ENCODE data around the gene AGAP6.
A peak's percentile ranks its signal among the peaks of the same experiment; 100 is the strongest.
"Not testable (repeated sequence)": the region's sequence is repeated elsewhere in the genome, so short reads cannot be mapped to it uniquely, and the experiment has no call there.

AGAP6 gene

DNA sequence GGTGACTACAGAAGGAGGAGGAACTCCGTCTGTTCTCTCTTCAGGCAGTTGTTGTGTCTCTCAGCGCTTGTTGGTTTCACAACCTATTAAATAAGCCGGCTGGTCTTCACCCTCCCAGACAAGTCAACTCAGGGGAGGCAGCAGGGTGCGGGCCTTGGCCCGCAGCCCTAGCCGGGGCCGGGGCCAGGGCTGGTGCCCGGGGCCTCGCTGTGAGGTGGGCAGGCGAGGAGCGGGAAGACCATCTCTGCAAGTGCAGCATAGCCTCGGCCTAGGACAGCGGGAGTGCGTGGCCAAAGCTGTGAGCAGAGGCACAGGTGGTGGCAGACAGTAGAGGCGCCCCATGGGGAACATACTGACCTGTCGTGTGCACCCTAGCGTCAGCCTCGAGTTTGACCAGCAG lies at the start of gene AGAP6:
TSS of gene AGAP6 (plus strand) at position 31 of the 400 bp plus-strand sequence. CDS start at position 341, 310 bp downstream.
- not testable (repeated sequence) for FAIRE-seq

DNA sequence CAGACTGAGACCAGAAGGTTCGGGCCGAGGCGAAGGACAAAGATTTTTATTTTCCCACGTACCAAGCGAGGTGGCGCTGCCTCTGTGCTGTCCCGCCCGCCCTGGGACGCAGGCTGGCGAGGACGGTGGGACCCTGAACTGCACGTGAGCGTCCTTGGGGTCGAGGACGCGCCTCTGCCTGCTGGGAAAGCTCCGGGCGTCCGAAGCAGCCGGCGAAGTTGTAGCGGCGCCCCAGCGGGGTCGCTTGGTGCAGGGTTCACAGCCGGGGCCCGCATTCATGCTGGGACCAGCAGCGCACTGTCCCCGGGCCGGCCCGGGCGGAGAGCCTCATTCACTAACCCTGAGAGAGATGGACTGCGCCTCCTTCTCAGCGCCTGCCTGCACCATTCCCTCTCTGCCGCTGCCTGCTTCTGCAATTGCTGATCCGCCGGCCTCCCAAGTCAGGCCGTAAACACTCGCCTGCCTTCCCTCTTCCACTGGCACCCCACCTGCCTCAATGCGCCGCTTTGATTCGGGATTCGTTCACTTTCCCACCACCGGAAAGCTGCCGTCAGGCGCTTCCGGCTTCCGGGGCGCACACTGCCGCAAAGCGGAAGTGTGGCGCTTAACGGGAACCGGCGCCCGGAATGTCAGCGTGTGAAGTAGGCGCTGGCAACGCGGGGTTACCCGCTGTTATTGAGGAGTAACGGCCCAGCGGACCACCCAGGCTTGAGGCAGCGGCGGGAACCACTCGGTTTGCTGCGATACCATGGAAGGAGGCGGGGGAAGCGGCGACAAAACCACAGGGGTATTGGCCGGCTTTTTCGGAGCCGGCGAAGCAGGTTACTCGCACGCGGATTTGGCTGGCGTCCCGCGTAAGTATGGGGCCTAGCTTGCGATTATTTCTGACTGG lies 46.5 kb upstream of the AGAP6 start, which contains the start of the genes PARG and TIMM23B:
TSS of gene PARG (minus strand) at position 581 of the 892 bp plus-strand sequence. CDS start at position 279, 302 bp downstream.
TSS of gene TIMM23B (plus strand) at position 607 of the 892 bp plus-strand sequence. CDS start at position 749, 142 bp downstream.
- FAIRE-seq: not testable (repeated sequence)

DNA sequence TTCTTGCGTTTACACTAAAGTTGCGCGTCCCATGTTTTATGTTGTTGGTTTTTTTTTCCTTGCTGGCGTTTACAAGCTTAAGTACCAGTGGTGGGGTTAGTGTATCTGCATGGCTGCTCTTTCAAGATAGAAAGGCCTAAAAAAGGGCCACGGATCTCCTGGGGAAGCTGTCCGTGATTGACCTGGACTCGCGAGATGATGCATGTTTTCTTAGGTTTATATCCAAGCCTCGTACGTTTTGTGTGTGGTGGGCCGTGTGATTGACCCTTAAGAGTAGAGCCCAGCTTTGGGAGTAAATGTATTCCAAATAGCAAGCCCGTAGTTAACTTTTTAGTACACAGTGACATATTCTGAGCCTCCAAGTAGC lies 45.9 kb upstream of the AGAP6 start:
- FAIRE-seq: not testable (repeated sequence)

DNA sequence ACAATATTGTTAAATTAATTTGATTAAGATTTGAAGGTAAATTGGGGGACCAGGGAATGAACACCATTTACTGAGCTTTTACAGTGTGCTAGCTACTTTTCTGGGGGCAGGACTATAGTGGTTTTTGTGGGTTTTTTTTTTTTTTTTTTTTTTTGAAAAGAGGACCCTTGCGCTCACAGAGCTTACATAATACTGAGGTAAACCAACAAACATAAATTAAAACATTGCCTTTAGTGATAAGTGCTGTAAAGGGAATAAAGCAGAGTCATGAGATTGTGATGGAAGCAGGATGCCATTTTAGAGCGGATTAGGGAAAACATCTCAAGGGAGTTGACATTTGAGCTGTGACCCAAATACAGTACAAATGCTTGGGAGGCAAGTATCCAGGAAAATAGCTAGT lies 44.6 kb upstream of the AGAP6 start:
- FAIRE-seq: not testable (repeated sequence)

DNA sequence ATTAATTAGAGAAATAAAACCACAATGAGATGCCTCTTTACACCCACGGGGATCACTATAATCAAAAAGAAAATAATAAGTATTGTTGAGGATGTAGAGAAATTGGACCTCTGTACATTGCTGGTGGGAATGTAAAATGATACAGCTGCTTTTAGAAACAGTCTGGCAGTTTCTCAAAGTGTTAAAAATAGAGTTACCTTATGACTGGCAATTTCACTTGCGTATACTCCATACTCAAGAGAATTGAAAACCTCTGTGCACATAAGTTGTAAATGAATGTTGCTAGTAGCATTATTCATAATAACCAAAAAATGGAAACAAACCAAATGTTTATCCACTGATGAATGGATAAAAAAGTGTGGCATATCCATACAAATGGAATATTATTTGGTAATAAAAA lies 40.1 kb upstream of the AGAP6 start:
- FAIRE-seq: peak; percentile 5

DNA sequence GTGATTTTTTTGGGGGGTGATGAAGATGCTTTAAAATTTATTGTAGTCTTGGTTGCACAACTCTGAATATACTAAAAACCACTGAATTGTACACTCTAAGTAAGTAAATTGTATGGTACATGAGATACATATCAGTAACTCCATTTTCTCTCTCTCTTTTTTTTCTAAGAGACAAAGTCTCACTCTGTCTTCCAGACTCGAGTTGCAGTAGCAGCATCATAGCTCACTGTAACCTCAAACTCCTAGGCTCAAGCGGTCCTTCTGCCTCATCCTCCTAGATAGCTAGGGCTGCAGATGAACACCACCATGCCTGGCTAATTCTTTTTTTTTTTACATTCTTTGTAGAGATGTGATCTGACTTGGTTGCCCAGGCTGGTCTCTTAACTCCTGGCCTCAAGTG lies 39.5 kb upstream of the AGAP6 start:
- not testable (repeated sequence) for FAIRE-seq

DNA sequence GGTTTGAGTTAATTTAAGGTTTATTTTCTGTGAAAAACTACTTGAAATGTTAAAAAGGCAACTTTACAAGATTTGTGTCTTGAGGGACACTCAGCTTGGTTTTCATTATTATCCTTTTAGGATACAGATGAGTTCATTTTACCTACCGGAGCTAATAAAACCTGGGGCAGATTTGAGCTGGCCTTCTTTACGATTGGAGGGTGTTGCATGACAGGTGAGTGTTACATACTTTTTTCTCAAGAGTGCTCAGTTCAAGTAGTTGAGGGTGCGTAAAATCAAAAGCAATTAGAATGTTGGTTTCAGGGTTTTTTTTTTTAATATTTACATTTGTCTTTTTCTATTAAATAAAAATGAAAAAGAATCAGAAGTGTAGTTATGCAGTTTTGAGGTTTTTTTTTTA lies 36.2 kb upstream of the AGAP6 start:
- not testable (repeated sequence) for FAIRE-seq

DNA sequence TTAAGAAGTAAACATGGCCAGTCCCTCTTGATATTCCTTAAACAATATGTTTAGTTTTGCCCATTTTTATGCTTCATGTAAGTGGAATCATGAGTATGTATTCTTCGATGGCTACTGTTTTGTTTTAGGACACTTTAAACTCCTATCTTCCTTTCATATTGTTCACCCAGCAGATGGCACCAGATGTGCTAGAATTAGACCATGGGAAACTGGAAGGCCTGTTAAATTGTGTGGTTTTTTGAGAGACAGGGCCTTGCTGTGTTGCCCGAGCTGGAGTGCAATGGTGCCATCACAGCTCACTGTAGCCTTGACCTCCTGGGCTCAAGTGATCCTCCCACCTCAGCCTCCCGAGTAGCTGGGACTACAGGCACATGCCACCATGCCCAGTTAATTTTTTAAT lies 35.1 kb upstream of the AGAP6 start:
- peak; percentile 92 for FAIRE-seq

DNA sequence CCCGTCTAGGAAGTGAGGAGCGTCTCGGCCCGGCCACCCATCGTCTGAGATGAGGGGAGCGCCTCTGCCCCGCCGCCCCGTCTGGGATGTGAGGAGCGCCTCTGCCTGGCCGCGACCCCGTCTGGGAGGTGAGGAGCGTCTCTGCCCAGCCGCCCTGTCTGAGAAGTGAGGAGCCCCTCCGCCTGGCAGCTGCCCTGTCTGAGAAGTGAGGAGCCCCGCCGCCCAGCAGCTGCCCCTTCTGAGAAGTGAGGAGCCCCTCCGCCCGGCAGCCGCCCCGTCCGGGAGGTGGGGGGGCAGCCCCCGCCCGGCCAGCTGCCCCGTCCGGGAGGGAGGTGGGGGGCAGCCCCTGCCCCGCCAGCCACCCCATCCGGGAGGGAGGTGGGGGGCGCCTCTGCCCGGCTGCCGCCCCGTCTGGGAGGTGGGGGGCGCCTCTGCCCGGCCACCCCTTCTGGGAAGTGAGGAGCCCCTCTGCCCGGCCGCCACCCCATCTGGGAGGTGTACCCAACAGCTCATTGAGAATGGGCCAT lies 17.8 kb upstream of the AGAP6 start:
- FAIRE-seq: not testable (repeated sequence)

DNA sequence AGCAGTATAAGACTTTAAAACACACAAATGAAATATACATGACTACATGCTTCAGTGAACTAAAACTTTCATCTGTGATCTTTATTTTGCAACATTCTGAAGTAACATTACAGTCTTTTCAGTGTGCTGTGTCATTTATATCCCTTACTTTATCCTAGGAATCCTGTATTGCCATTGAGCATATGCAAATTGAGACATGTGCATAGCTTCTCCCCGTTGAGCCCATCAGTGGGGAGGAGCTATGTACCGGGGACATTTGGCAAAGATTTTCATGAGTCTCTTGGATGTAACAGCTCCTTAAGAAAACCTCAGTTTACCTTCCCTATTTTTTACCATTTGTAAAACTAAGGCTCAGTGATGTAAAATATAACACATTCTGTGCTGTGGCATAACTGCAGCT lies 16.7 kb upstream of the AGAP6 start:
- FAIRE-seq: not testable (repeated sequence)

DNA sequence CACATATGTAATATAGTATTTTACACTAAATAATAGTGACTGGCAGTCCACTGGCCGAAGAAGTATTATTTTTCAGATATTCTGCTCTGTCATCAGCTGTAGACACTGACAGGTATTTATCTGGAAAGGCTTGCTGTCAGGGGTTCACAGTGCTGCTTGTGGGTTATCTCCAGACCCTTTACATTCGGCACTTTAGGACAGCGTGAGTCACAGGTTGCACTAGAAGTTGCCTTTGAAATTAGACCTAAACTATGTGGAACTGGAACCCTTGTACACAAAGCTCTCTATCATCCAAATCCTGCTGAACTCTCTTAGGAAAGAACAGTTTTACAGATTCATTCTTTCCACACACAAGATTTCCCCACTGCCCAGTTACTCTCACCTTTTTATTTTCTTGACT lies 16.1 kb upstream of the AGAP6 start:
- not testable (repeated sequence) for FAIRE-seq

DNA sequence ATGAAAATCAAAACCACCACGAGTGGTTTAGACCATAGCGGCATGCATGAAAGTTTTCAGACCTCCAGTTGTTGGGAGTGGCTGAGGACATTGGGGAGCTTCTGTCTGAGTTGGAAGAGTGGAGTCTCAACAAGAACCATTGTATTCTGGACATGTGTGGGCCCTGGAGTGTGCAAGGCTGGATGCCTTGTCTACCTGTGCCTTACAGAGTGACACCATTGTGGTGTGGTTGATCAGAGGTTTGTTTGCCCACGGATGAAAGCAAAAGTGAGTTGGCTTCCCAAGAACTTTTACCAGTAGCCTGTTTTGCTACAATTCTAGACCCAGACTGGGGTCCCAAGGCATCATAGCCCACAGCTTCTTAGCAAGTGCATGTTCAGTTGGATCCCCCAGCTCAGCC lies 10.4 kb upstream of the AGAP6 start:
- FAIRE-seq: not testable (repeated sequence)

DNA sequence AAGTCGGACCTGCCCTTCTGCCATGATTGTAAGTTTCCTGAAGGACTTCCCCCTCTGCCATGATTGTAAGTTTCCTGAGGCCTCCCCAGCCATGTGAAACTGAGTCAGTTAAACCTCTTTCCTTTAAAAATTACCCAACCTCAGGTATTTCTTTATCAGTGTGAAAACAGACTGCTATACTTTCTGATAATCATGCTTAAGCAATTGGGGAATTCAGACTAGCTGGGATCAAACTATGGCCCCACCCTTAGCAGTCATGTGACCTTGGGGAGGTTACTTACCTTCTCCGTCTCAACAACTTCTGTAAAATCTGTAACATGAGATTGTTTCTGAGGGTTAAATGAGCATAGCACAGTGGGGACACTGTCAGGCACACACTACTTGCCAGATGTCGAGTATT lies 999 bp upstream of the AGAP6 start:
- FAIRE-seq: not testable (repeated sequence)

DNA sequence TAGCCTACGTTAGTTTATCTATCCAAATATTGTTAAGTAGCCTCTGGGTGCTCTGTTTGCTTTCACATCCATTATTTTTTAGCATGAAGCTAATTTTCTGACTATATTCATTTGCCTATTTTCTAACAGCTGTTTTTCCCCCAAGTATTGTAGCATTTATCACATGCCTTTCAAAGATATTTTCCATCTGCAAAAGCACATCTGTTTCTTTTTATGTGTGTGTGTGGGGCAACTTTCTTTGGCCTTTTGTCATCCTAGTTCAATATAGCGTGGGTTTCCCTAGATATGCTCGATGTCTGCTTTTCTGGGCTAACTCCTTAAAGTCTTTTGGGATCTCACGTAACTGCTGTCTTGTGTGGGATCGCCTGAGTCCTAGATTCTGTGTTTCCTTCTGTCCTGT lies 7.1 kb downstream of the AGAP6 start:
- FAIRE-seq: not testable (repeated sequence)

DNA sequence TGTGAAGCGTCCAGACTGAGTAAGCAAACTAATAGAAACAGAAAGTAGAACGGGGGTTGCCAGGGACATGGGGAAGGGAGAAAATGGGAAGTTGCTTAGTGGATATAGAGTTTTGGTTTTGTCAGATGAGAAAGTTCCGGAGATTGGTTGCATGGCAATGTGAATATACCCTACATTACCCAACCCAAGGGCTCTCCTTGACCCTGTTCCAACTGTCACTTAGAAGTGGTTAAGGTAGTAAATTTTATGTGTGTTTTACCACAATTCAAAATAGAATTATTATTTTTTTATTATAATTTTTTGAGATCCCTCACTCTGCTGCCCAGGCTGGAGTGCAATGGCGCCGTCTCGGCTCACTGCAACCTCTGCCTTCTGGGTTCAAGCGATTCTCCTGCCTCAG lies 25.8 kb downstream of the AGAP6 start:
- FAIRE-seq: not testable (repeated sequence)

DNA sequence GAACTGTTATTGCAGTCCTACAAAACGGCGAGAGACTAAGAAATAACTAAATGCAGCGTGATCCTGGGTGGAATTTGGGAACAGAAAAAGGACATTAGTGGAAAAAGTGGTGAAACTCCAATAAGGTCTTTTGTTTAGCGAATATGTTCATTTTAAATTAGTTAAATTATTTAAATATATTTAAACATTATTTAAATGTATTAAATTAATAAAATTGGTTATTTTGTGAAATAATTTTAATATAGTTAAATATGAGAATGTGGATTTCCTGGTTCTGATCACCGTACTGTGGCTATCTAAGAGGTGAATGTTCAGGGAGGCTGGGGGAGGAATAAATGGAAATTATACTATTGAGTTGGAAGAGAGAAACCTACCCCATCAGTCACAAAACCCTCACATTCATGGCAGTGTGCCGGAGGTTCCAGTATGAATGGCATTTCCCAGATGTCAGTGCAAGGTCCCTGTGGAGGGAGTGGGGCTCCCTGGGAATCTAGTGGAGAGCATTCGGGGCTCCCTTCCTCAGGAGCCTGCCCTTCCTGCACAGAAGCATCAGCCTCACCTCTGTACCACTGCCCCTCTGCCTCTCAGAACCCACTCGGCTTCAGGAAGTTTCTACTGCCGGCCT lies 27.5 kb downstream of the AGAP6 start:
- not testable (repeated sequence) for FAIRE-seq

DNA sequence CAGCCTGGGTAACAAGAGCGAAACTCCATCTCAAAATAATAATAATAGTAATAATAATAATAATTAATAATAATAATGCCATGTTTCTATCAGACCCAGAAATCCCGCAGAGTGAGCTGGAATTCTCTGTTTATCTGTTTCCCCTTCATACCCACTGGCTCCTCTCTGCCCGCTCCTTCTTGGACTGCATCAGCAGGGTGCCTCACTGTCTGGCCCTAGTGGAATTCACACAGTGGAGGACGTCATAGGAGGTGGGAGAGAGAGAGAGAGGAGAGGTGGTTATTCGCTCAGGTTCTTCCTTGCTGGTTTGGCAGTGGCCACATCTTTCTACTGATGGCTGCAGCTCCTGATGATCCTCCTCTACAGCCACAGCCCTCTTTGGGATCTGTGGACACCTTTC lies 28.7 kb downstream of the AGAP6 start:
- FAIRE-seq: not testable (repeated sequence)

DNA sequence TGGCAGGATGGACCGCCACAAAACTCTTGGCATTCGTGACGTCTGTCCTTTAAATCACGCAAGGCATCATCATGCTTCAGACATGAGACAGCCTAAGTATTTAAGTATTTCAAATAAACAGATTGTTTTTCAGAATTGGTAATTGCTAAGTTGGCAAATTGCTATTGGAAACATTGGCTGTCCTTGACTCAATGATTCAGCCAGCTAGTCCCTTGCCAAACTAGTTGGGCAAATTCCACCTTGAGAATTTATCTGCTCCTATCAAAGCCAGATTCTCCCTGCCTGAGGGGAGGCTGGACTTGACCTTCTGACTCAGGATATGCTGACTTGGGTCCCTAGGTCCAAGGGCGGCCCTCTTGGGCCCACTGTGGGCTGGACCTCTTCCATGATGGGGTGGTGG lies 29.4 kb downstream of the AGAP6 start:
- FAIRE-seq: not testable (repeated sequence)

DNA sequence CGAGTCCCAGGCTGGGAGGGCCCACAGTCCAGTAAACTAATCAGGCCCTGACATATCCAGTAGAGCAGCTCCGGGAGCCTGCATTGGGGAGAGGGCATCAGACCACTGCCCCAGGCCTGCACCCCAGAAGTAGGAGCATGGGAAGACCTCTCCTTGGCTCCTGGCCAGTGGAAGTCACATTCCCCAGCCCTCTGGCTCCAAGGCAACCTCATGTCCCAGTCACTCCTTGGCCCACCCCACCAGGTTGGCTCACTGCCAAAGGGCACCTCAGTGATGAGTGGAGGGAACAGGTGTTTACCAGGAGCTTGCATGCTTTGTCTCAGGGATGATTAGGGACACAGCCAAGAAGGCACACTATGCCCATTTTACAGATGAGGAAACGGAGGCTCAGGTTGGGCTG lies 31.1 kb downstream of the AGAP6 start:
- FAIRE-seq: not testable (repeated sequence)

DNA sequence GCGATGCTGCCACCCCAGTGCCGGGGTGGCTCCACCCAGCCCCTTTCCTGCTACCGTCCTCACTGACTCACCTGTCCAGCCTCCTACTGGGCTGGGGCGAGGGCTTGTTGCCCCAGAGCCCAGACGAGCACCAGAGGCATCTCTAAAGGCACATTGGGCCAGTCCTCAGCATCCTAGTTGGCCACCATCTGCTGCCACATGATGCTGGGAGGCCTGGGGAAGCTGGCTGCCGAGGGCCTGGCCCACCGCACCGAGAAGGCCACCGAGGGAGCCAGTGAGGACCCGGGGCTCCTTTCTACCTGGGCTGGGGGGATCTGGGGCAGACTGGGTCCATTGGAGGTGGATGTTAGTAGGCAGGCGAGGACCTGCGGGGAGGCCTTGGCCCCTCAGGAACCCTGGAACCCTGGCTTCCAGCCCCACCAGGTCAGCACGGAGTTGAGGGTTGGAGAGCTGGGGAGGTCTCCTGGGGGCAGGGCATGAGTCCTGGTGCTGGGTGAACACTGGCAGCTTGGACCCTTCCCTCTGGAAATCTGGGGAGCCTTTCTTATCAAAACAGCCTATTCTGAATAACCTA lies 32.3 kb downstream of the AGAP6 start:
- not testable (repeated sequence) for FAIRE-seq

DNA sequence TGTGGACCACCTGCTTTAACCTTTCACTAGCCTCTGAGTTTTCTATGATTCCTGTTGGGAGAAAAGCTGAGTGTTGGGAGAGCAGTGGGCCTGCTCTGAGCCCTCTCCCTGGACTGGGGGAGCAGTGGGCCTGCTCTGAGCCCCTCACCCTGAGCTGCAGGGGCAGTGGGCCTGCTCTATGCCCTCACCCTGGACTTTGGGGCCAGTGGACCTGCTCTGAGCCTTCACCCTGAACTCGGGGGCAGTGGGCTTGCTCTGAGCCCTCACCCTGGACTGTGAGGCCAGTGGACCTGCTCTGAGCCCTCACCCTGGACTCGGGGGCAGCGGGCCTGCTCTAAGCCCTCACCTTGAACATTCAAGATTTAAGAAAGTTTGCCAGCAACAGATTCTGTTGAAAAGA lies 33.4 kb downstream of the AGAP6 start:
- no peak for FAIRE-seq

DNA sequence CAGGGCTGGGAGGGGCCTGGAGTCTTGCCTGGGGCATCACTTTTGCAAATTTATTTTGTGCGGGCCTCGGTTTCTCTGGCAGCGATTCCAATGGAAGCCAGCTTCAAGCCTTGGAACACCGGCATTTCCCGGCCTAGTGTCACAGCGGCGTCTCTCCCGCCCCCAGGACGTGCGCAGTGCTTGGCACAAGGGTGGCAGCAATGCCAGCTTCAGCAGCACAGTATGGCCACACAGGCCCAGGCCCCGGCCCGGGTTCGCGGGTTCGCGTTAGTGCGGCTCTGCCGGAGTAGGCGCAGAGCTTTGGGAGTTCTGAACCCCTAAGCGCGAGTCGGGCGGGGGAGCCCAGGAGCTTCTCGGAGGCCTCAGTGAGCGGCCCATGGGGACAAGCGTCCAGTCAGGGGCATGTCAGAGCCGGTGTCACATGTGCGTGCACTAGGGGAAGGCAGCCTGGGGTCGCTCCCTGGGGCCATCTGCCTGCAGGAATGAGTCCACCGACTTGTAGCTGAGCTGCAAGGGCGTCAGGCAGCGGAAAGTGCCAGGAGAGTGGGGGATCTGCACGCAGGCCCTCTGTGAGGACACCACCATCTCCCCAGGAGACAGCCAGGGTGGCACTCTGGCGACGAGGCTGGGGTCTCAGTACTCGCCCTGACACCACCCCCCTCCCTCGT lies 36.6 kb downstream of the AGAP6 start:
- not testable (repeated sequence) for FAIRE-seq

DNA sequence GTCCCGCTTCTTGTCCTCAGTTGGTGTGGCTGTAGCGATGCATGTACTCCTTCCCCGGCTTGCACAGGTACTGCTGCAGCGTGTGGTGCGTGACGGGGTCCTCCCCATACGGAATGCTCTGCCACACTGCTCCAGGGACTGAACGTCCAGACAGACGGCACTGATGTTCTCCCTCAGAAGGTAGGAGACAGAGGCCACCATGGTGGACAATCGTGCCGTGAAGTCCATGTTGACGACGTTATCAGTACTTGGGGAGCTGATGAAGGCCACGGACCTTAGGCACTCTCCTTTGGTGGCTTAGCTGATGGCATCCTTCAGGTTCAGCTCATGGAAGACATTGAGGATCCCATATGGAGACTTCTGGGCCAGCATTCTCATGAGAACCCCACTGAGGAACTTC lies 37.4 kb downstream of the AGAP6 start:
- FAIRE-seq: no peak
